ENCODE results near the gene TTC19.
"Not testable (repeated sequence)": the region's sequence is repeated elsewhere in the genome, so short reads cannot be mapped to it uniquely, and the experiment has no call there.

The TTC19 gene

GRCh38 chr17:16027708-16028584 lies 28.3 kb downstream of the TTC19 start:
- peak; percentile 86 for DNase-seq (ENCODE audit: low read depth, low spot score)

- no peak for DNase-seq (ENCODE audit: low read depth, low spot score)
Measured at GRCh38 chr17:16033729-16034349, 34.2 kb downstream of the TTC19 start.

- no peak for DNase-seq (ENCODE audit: low read depth, low spot score)
Measured at GRCh38 chr17:16036261-16036660, 36.6 kb downstream of the TTC19 start.

- peak; percentile 47 for DNase-seq (ENCODE audit: low read depth, low spot score)
Measured at GRCh38 chr17:16037636-16038035, 38.0 kb downstream of the TTC19 start.

- DNase-seq (ENCODE audit: low read depth, low spot score) = peak; percentile 97
Measured at GRCh38 chr17:16040710-16041251, 41.2 kb downstream of the TTC19 start.

- no peak for DNase-seq (ENCODE audit: low read depth, low spot score)
Measured at GRCh38 chr17:16044487-16044886, 44.9 kb downstream of the TTC19 start.

- no peak for DNase-seq (ENCODE audit: low read depth, low spot score)
Measured at GRCh38 chr17:16046966-16047365, 47.3 kb downstream of the TTC19 start.

GRCh38 chr17:16048811-16049449 lies 49.3 kb downstream of the TTC19 start:
- DNase-seq (ENCODE audit: low read depth, low spot score) = no peak

GRCh38 chr17:16050844-16051243 lies 51.2 kb downstream of the TTC19 start:
- DNase-seq (ENCODE audit: low read depth, low spot score) = no peak

- DNase-seq (ENCODE audit: low read depth, low spot score) = no peak
Measured at GRCh38 chr17:16052486-16052885, 52.9 kb downstream of the TTC19 start.

GRCh38 chr17:16055139-16055538 lies 55.5 kb downstream of the TTC19 start:
- not testable (repeated sequence) for DNase-seq (ENCODE audit: low read depth, low spot score)

GRCh38 chr17:16061631-16062030 lies 62.0 kb downstream of the TTC19 start:
- DNase-seq (ENCODE audit: low read depth, low spot score) = no peak

GRCh38 chr17:16066125-16066524 lies 66.5 kb downstream of the TTC19 start:
- no peak for DNase-seq (ENCODE audit: low read depth, low spot score)

- DNase-seq (ENCODE audit: low read depth, low spot score) = no peak
Measured at GRCh38 chr17:16068323-16068722, 68.7 kb downstream of the TTC19 start.

GRCh38 chr17:16072031-16072430 lies 72.4 kb downstream of the TTC19 start:
- DNase-seq (ENCODE audit: low read depth, low spot score) = no peak

- no peak for DNase-seq (ENCODE audit: low read depth, low spot score)
Measured at GRCh38 chr17:16073845-16074244, 74.2 kb downstream of the TTC19 start.

GRCh38 chr17:16074423-16074822 lies 74.8 kb downstream of the TTC19 start:
- DNase-seq (ENCODE audit: low read depth, low spot score) = no peak

- no peak for DNase-seq (ENCODE audit: low read depth, low spot score)
Measured at GRCh38 chr17:16075949-16076348, 76.3 kb downstream of the TTC19 start.

Data from astrocyte of the hippocampus (primary cell).